ENCODE data around the gene CASP7. TPM values are rescaled to one million over a fixed set of nuclear protein-coding genes. Genes with fewer than 3 reads are reported as not detected.

CASP7 gene
- total RNA-seq, 2 donors from 2014 or later = 76.9 to 139 TPM

- no peak overlapping the region for H3K27ac ChIP-seq
- no peak for DNase-seq
- H3K4me1 ChIP-seq = no peaks in the 10 kb centered on the region
- H3K9ac ChIP-seq (ENCODE audit: low read depth in 2 of 2, low read length in 2 of 2) = no peak overlapping the region
- H3K4me3 ChIP-seq = no peak overlapping the region
- no peaks in the 10 kb centered on the region for H3K27me3 ChIP-seq
- intact Hi-C loops (cut with DNase I) = no loop called here
- no peaks in the 10 kb centered on the region for H3K36me3 ChIP-seq
- no peaks in the 10 kb centered on the region for H3K9me3 ChIP-seq
- TF ChIP-seq CTCF (IDR thresholded peaks at IDR 0.05) = no peak
Observed at GRCh38 chr10:113732160-113732881, 52.6 kb downstream of the CASP7 start.

GRCh38 chr10:113732966-113733365 lies 53.3 kb downstream of the CASP7 start:
- H3K4me3 ChIP-seq = no peak overlapping the region
- no peaks in the 10 kb centered on the region for H3K27me3 ChIP-seq
- no peak overlapping the region for H3K27ac ChIP-seq
- intact Hi-C loops (cut with DNase I) = no loop called here
- no peaks in the 10 kb centered on the region for H3K4me1 ChIP-seq
- H3K36me3 ChIP-seq = no peaks in the 10 kb centered on the region
- no peak for DNase-seq
- H3K9me3 ChIP-seq = no peaks in the 10 kb centered on the region
- TF ChIP-seq CTCF (IDR thresholded peaks at IDR 0.05) = no peak
- no peak overlapping the region for H3K9ac ChIP-seq (ENCODE audit: low read depth in 2 of 2, low read length in 2 of 2)

- TF ChIP-seq CTCF (IDR thresholded peaks at IDR 0.05) = no peak
- no peak overlapping the region for H3K4me3 ChIP-seq
- intact Hi-C loops (cut with DNase I) = no loop called here
- no peaks in the 10 kb centered on the region for H3K9me3 ChIP-seq
- no peak overlapping the region for H3K27ac ChIP-seq
- DNase-seq = no peak
- no peaks in the 10 kb centered on the region for H3K27me3 ChIP-seq
- no peaks in the 10 kb centered on the region for H3K4me1 ChIP-seq
- H3K36me3 ChIP-seq = no peaks in the 10 kb centered on the region
- no peak overlapping the region for H3K9ac ChIP-seq (ENCODE audit: low read depth in 2 of 2, low read length in 2 of 2)
Observed at GRCh38 chr10:113733635-113734034, 53.9 kb downstream of the CASP7 start.

- no peaks in the 10 kb centered on the region for H3K27me3 ChIP-seq
- no peak for TF ChIP-seq CTCF (IDR thresholded peaks at IDR 0.05)
- H3K27ac ChIP-seq = no peak overlapping the region
- DNase-seq = no peak
- intact Hi-C loops (cut with DNase I) = loop anchor here (5.0 kb wide), 1 partner anchor 41 kb away; no protein-coding TSS in a partner anchor
- H3K36me3 ChIP-seq = no peaks in the 10 kb centered on the region
- no peak overlapping the region for H3K9ac ChIP-seq (ENCODE audit: low read depth in 2 of 2, low read length in 2 of 2)
- no peak overlapping the region for H3K4me3 ChIP-seq
- no peaks in the 10 kb centered on the region for H3K9me3 ChIP-seq
- no peaks in the 10 kb centered on the region for H3K4me1 ChIP-seq
Observed at GRCh38 chr10:113735913-113736312, 56.2 kb downstream of the CASP7 start.

GRCh38 chr10:113736576-113736975 lies 56.9 kb downstream of the CASP7 start:
- Histone ChIP-seq H3K27ac (no peak overlapping the region), H3K36me3 (no peaks in the 10 kb centered on the region), H3K27me3 (no peaks in the 10 kb centered on the region), H3K4me3 (no peak overlapping the region), H3K9me3 (no peaks in the 10 kb centered on the region), H3K9ac (ENCODE audit: low read depth in 2 of 2, low read length in 2 of 2) (no peak overlapping the region), H3K4me1 (no peaks in the 10 kb centered on the region)
- no peak for TF ChIP-seq CTCF (IDR thresholded peaks at IDR 0.05)
- DNase-seq = no peak
- intact Hi-C loops (cut with DNase I) = loop anchor here (5.0 kb wide), 1 partner anchor 41 kb away; no protein-coding TSS in a partner anchor

Measured in colonic mucosa (tissue), 4 donors.